NCI-H510A (cell line): ENCODE data around the gene HSFX3.
"Not testable (repeated sequence)": the region's sequence is repeated elsewhere in the genome, so short reads cannot be mapped to it uniquely, and the experiment has no call there.

Source experiments
- DNase-seq: peaks from one replicate; lab custom pipeline; 2025; lab: John Stamatoyannopoulos, UW

Gene HSFX3

GRCh38 chrX:149545545-149546543 is 3.9 kb downstream of the HSFX3 start:
- not testable (repeated sequence) for DNase-seq

GRCh38 chrX:149541521-149542047 is 8.1 kb downstream of the HSFX3 start:
- no peak for DNase-seq

- DNase-seq, result peak; percentile 90
Observed at GRCh38 chrX:149540621-149541520, 8.9 kb downstream of the HSFX3 start, which contains the start of gene EOLA1. TSS of gene EOLA1 (plus strand) at chrX:149541012. CDS start at chrX:149545631, 4,619 bp downstream.

DNA sequence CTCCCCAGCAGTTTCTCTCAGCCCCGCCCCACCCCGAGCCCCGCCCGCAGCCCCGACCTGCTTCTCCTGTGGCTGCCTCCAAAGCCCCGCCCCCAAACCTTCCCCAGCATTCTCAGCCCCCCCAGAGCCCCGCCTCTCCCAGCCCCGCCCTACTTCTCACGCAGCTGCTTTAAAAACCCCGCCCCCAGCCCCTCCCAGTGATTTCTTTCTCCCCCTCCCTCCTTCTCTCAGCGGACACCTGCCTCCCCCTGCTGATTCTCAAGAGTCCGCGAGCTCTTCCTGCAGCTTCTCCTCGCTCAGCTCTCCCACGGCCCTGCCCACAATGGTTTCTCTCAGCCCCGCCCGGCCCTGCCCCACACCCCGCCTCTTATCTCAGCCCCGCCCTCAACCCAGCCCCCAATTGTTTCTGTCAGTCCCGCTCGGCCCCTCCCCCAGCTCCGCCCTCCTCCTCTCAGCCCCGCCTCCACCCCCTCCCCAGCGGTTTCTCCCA is 9.5 kb downstream of the HSFX3 start:
- peak; percentile 90 for DNase-seq

- peak; percentile 86 for DNase-seq
Observed at GRCh38 chrX:149539283-149540130, 10.2 kb downstream of the HSFX3 start.

- not testable (repeated sequence) for DNase-seq
Observed at GRCh38 chrX:149537474-149537873, 12.2 kb downstream of the HSFX3 start.

DNA sequence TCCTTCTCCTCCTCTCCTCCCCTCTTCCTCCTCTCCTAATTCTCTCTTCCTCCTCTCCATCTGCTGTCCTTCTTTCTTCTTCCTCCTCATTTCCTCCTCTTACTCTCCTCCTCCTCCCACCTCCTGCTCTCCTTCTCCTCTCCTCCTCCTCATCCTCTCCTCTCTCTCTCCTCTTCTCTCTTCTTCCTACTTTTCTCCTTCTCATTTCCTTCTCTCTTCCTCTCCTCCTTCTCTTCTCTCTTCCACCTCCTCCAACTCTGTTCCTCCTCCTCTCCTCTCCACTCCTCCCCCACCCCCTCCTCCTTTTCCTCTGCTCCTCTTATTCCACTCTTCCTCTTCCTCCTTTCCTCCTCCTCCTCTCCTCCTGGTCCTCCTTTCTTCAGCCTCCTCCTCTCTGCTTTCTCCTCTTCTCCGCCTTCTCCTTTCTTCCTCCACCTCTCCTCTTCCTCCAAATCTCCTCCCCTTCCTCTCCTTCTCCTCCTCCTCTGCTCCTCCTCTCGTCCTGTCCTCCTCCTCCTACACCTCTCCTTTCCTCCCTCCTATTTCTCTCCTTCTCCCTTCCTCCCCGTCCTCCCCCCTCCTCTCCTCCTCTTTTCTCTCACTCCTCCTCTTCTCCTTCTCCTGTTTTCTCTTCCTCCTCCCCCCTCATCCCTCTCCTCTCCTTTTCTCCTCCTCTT is 14.7 kb downstream of the HSFX3 start:
- not testable (repeated sequence) for DNase-seq

- not testable (repeated sequence) for DNase-seq
Observed at GRCh38 chrX:149533999-149534398, 15.7 kb downstream of the HSFX3 start.

GRCh38 chrX:149532868-149533267 is 16.9 kb downstream of the HSFX3 start:
- DNase-seq, result not testable (repeated sequence)

DNA sequence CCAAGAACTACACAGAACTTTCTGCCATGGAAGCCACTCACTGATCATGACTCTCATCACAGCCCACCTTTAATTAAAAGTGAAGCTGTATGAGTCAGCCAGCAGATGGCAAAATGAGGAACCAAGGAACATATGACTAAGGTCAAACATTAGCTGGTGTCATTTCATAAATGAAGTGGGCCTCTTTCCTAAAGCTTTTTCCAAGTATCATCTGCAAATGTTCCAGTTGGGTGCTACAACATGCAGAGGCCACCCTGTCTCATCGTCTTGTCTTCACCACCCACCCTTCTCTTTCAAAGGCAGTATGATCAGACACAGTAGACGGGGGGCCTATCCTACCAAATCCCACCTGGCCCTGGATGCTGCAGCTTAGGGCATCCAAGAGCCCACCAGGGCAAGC is 18.1 kb downstream of the HSFX3 start:
- no peak for DNase-seq

DNA sequence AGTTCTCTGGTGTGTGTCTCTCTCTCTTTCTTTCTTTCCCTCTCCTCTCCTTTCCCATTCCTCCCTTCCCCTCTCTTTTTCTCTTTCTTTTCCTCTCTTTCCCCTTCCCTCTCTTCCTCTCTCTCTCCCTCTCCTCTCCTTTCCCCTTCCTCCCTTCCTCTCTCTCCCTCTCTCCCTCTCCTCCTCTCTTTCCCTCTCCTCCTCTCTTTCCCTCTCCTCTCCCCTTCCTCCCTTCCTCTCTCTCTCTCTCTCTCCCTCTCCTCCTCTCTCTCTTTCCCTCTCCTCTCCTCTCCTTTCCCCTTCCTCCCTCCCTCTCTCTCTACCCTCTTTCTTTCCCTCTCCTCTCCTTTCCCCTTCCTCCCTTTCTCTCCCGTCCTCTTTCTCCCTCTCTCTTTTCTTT is 21.3 kb downstream of the HSFX3 start:
- DNase-seq, result no peak

- DNase-seq, result no peak
Observed at GRCh38 chrX:149527705-149528104, 22.0 kb downstream of the HSFX3 start.

DNA sequence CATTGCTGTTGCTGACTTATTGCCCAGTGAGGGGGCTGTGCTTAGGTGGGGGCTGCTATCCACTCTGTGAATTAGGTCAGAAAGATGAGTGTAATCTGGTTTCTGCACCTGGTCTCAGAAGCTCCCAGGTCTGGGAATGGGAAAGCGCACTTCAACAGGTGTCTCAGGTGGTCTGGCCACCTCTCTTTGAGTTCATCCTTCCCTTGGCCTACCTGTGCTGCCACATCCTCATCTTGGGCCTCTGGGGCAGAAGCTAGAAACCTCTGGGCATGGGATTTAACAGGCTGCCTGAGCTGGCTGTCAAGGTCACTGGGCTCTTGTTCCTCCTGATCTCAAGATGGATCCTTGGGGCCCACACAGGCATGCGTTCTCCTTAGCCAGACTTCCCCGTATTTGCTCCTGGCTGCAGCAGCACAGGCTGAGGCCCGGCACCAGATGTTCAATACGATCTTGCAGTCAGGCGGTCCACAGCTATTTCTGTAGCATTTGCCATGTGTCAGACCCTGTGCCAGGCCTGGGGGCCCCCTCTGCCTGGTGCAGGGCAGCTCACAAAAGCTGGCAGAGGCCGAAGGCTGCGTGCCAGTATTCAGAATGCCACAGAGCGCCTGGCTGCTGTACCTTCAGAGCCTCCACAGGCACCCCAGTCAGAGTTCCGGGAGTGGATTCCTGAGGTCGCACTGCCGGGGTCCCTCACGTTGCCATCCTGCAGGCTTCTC is 23.2 kb downstream of the HSFX3 start:
- DNase-seq, result not testable (repeated sequence)

DNA sequence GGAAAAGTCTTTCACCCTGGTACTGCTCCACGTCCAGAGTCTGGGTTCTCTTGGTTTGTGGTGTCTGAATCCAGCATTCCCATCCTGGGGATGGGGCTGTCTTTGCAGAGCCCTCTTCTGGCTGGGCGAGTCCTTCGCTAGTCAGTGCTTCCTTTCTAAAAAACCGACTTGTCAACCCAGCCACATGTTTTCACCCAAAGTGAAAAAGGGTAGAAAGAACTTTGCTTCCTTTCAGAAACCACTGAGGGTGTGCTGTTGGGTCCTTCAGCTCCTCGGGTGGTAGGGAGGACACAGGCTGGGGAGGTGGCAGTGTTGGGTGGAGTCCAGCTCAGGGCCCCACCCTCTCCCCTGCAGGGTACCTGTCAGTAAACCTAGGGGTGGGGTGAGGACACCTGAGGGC is 23.8 kb downstream of the HSFX3 start:
- not testable (repeated sequence) for DNase-seq

DNA sequence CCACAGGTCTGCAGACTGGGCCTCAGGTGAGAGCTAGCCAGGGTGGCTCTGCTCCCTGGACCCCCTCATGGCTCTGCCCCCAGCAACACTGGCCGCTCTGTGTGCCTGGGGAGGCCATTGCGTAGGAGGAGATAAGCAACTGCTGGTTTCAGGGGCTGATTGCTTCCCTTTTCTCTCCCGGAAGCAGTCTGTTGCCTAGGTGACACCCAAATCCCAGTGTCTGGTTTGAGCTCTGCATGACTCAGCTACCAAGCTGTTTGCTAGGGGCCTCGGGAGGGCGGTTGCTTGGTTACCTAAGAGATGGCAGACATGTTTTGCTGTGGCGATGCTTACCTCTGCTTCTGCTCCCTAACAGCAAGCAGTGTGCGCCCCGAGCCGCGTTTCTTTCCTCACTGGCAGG is 24.3 kb downstream of the HSFX3 start:
- not testable (repeated sequence) for DNase-seq

DNA sequence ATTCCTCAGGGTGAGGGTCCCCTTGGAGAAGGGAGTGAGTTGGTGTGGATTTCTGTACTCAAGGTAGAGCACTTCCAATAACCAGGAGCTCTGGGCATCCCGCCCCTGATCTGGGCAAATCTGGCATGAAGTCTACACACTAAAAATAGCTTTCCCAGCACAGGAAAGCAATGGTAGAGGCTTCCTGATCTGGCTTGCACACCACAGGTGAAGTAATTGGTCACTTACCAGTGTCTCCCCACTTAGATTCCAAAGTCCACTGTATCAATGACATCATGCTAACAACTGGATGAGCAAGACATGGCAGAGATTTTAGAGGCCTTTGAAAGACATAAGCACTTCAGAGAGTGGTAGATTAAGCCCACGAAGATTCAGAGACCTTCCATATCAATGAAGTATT is 26.8 kb downstream of the HSFX3 start:
- no peak for DNase-seq

GRCh38 chrX:149521438-149521837 is 28.3 kb downstream of the HSFX3 start:
- no peak for DNase-seq

DNA sequence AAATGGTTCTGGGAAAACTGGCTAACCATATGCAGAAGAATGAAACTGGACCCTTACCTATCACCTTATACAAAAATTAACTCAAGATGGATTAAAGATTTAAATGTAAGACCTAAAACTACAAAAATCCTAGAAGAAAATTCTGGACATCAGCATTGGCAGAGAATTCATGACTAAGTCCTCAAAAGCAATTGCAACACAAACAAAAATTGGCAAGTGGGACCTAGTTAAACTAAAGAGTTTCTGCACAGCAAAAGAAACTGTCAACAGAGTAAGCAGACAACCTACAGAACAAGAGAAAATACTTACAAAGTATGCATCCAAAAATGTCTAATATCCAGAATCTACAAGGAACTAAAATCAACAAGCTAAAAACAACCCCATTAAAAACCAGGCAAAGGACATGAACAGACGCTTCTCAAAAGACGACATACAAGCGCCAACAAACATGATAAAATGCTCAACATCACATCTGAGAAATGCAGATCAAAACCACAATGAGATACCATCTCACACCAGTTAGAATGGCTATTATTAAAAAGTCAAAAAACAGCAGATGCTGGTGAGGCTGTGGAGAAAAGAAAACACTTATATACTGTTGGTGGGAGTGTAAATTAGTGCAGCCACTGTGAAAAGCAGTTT is 29.0 kb downstream of the HSFX3 start:
- DNase-seq, result not testable (repeated sequence)

DNA sequence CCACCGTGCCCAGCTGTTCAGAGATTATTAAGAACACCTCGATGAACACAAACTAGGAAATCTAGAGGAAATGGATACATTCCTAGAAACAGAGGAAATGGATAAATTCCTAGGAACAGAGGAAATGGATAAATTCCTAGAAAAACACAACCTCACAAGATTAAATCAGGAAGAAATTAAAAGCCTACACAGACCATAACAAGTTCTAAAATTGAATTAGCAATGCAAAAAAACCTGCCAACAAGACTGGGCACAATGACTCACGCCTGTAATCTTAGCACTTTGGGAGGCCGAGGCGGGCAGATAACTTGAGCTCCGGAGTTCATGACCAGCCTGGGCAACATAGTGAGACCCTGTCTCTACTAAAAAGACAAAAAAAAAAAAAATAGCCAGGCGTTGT is 31.5 kb downstream of the HSFX3 start:
- no peak for DNase-seq
